Measurements from ENCODE around the gene TACR2.

- no peak for TF ChIP-seq CTCF (IDR thresholded peaks at IDR 0.05)
- TF ChIP-seq POLR2A (IDR thresholded peaks at IDR 0.05) = no peak
Observed at GRCh38 chr10:69421611-69422308, 5.0 kb upstream of the TACR2 start.

Data from testis (tissue), 2 donors.